Effector memory CD8-positive, alpha-beta T cell (primary cell): ENCODE results near the gene CHURC1.
"Not testable (repeated sequence)": the region's sequence is repeated elsewhere in the genome, so short reads cannot be mapped to it uniquely, and the experiment has no call there.

Experiments used
- ATAC-seq: fragments of 150-1000 bp; cut with Tn5 transposase; replicated peaks from 2 replicates; pipeline ENCODE4 v1.10.0; 2021; ENCODE audit warnings: mild to moderate bottlenecking, moderate library complexity
- DNase-seq, 3 experiments: peaks; one replicate each; pipeline ENCODE4 v3.0.0; 2021
- H3K27ac Mint-ChIP-seq, 2 donors: one replicate each; pipeline ENCODE4 v1.8.0; 2022; ENCODE audit warnings: mild to moderate bottlenecking in 2 of 2, mixed read lengths in 2 of 2, moderate library complexity in 2 of 2
- H3K27me3 Mint-ChIP-seq, 2 donors: one replicate each; pipeline ENCODE4 v1.8.0; 2022; ENCODE audit warnings: mixed read lengths in 2 of 2
- H3K36me3 Mint-ChIP-seq: one replicate; pipeline ENCODE4 v1.8.0; 2022; ENCODE audit warnings: mild to moderate bottlenecking, moderate library complexity, mixed read lengths; ENCODE audit not compliant: insufficient read depth
- H3K4me1 Mint-ChIP-seq, 2 donors: one replicate each; pipeline ENCODE4 v1.8.0; 2022; ENCODE audit warnings: low read depth in 2 of 2, mixed read lengths in 2 of 2
- H3K4me3 Mint-ChIP-seq, 2 donors: one replicate each; pipeline ENCODE4 v1.8.0; 2022; ENCODE audit warnings: mild to moderate bottlenecking in 2 of 2, mixed read lengths in 2 of 2, moderate library complexity in 2 of 2
- H3K9me3 Mint-ChIP-seq, 2 donors: one replicate each; pipeline ENCODE4 v1.8.0; 2022; ENCODE audit warnings: mixed read lengths in 2 of 2

Gene CHURC1

GRCh38 chr14:64880221-64881121 lies 33.8 kb upstream of the CHURC1 start:
- H3K27ac Mint-ChIP-seq = peak overlapping the region in 1 of 2 donors; percentile 64
- H3K27me3 Mint-ChIP-seq = peaks cover 67 to 75% of the 10 kb centered on the region in 2 donors

GRCh38 chr14:64885559-64885958 lies 28.7 kb upstream of the CHURC1 start:
- DNase-seq = no peak
- Mint-ChIP-seq H3K36me3 (no peaks in the 10 kb centered on the region), H3K27ac (no peak overlapping the region), H3K9me3 (no peaks in the 10 kb centered on the region), H3K27me3 (peaks cover 56 to 65% of the 10 kb centered on the region in 2 donors), H3K4me1 (peaks cover under 1 to 3% of the 10 kb centered on the region in 2 donors), H3K4me3 (no peak overlapping the region)
- no peak for ATAC-seq

More at GRCh38 chr14:64880221-64881121, 33.8 kb upstream of the CHURC1 start:
- Mint-ChIP-seq H3K4me3 (peak overlapping the region; percentile 85 to 87), H3K9me3 (no peaks in the 10 kb centered on the region), H3K4me1 (peaks cover 4 to 8% of the 10 kb centered on the region in 2 donors), H3K36me3 (no peaks in the 10 kb centered on the region)
- ATAC-seq (peak; percentile 84), DNase-seq (peak; percentile 29 to 45 (median 32))

- Mint-ChIP-seq H3K27ac (no peak overlapping the region), H3K4me3 (no peak overlapping the region), H3K27me3 (peaks cover 27 to 45% of the 10 kb centered on the region in 2 donors), H3K9me3 (no peaks in the 10 kb centered on the region), H3K36me3 (no peaks in the 10 kb centered on the region), H3K4me1 (no peaks in the 10 kb centered on the region)
- no peak for DNase-seq
- no peak for ATAC-seq
These were observed 24.9 kb upstream of the CHURC1 start for GRCh38 chr14:64889352-64889751.

- peaks cover 16 to 31% of the 10 kb centered on the region in 2 donors for H3K27me3 Mint-ChIP-seq
- H3K9me3 Mint-ChIP-seq = no peaks in the 10 kb centered on the region
- H3K27ac Mint-ChIP-seq = no peak overlapping the region
- no peak overlapping the region for H3K4me3 Mint-ChIP-seq
- H3K36me3 Mint-ChIP-seq = no peaks in the 10 kb centered on the region
- no peaks in the 10 kb centered on the region for H3K4me1 Mint-ChIP-seq
- no peak for DNase-seq
- no peak for ATAC-seq
These were observed 22.9 kb upstream of the CHURC1 start for GRCh38 chr14:64891173-64891838.

- ATAC-seq = peak; percentile 93
- Mint-ChIP-seq H3K36me3 (no peaks in the 10 kb centered on the region), H3K4me1 (no peaks in the 10 kb centered on the region), H3K4me3 (no peak overlapping the region), H3K27me3 (peaks cover 11 to 29% of the 10 kb centered on the region in 2 donors), H3K27ac (no peak overlapping the region), H3K9me3 (no peaks in the 10 kb centered on the region)
- DNase-seq = peak; percentile 23 to 39 (median 34)
These were observed 22.3 kb upstream of the CHURC1 start for GRCh38 chr14:64891839-64892375.

GRCh38 chr14:64899958-64900357 lies 14.3 kb upstream of the CHURC1 start:
- Mint-ChIP-seq H3K4me3 (no peak overlapping the region), H3K27ac (no peak overlapping the region), H3K4me1 (no peaks in the 10 kb centered on the region), H3K27me3 (peaks cover 9 to 16% of the 10 kb centered on the region in 2 donors), H3K36me3 (no peaks in the 10 kb centered on the region), H3K9me3 (no peaks in the 10 kb centered on the region)
- ATAC-seq (no peak), DNase-seq (no peak)

GRCh38 chr14:64906022-64906421 lies 8.2 kb upstream of the CHURC1 start:
- no peak overlapping the region for H3K4me3 Mint-ChIP-seq
- peaks cover 35 to 38% of the 10 kb centered on the region in 2 donors for H3K27me3 Mint-ChIP-seq
- no peak overlapping the region for H3K27ac Mint-ChIP-seq
- no peaks in the 10 kb centered on the region for H3K4me1 Mint-ChIP-seq
- H3K36me3 Mint-ChIP-seq = peaks cover 3% of the 10 kb centered on the region
- no peaks in the 10 kb centered on the region for H3K9me3 Mint-ChIP-seq
- no peak for DNase-seq
- ATAC-seq = no peak

GRCh38 chr14:64910847-64911495 lies 3.3 kb upstream of the CHURC1 start:
- Mint-ChIP-seq H3K4me3 (no peak overlapping the region), H3K27ac (no peak overlapping the region), H3K9me3 (no peaks in the 10 kb centered on the region), H3K27me3 (peaks cover 19 to 21% of the 10 kb centered on the region in 2 donors), H3K4me1 (peaks cover 17 to 21% of the 10 kb centered on the region in 2 donors), H3K36me3 (peaks cover 15% of the 10 kb centered on the region)
- no peak for ATAC-seq
- DNase-seq = no peak

GRCh38 chr14:64912261-64912660 lies 2.0 kb upstream of the CHURC1 start:
- Mint-ChIP-seq H3K27ac (no peak overlapping the region), H3K9me3 (no peaks in the 10 kb centered on the region)

GRCh38 chr14:64913477-64913876 lies 778 bp upstream of the CHURC1 start:
- ATAC-seq, H3K9me3 Mint-ChIP-seq, H3K27me3 Mint-ChIP-seq, DNase-seq: not testable (repeated sequence)
- Mint-ChIP-seq H3K4me1 (peaks cover 33 to 41% of the 10 kb centered on the region in 2 donors), H3K36me3 (peaks cover 20% of the 10 kb centered on the region), H3K27ac (peak overlapping the region; percentile 98 to 99), H3K4me3 (peak overlapping the region; percentile 92 to 94)

More at GRCh38 chr14:64912261-64912660, 2.0 kb upstream of the CHURC1 start:
- ATAC-seq (no peak), DNase-seq (no peak)
- peaks cover 15% of the 10 kb centered on the region for H3K36me3 Mint-ChIP-seq
- H3K27me3 Mint-ChIP-seq = peaks cover 6 to 11% of the 10 kb centered on the region in 2 donors
- no peak overlapping the region for H3K4me3 Mint-ChIP-seq
- H3K4me1 Mint-ChIP-seq = peaks cover 23 to 30% of the 10 kb centered on the region in 2 donors

GRCh38 chr14:64915029-64915424 lies 772 bp downstream of the CHURC1 start:
- H3K4me3 Mint-ChIP-seq = peak overlapping the region; percentile 92 to 94
- peaks cover 0 to 5% of the 10 kb centered on the region in 2 donors for H3K27me3 Mint-ChIP-seq
- ATAC-seq (no peak), DNase-seq (no peak)
- peaks cover 39 to 45% of the 10 kb centered on the region in 2 donors for H3K4me1 Mint-ChIP-seq
- H3K36me3 Mint-ChIP-seq = peaks cover 22% of the 10 kb centered on the region
- H3K9me3 Mint-ChIP-seq = no peaks in the 10 kb centered on the region
- H3K27ac Mint-ChIP-seq = peak overlapping the region; percentile 98 to 99

- H3K36me3 Mint-ChIP-seq = peaks cover 22% of the 10 kb centered on the region
- peaks cover 43 to 53% of the 10 kb centered on the region in 2 donors for H3K4me1 Mint-ChIP-seq
- DNase-seq = no peak
- no peaks in the 10 kb centered on the region for H3K9me3 Mint-ChIP-seq
- H3K27me3 Mint-ChIP-seq = no peaks in the 10 kb centered on the region
- peak overlapping the region; percentile 98 to 99 for H3K27ac Mint-ChIP-seq
- peak overlapping the region; percentile 92 to 94 for H3K4me3 Mint-ChIP-seq
- ATAC-seq = no peak
These were observed 1.5 kb downstream of the CHURC1 start for GRCh38 chr14:64915797-64916196.

GRCh38 chr14:64918216-64918615 lies 4.0 kb downstream of the CHURC1 start:
- H3K27me3 Mint-ChIP-seq = no peaks in the 10 kb centered on the region
- peak overlapping the region in 1 of 2 donors; percentile 39 for H3K4me3 Mint-ChIP-seq
- H3K27ac Mint-ChIP-seq = peak overlapping the region; percentile 51 to 94
- no peaks in the 10 kb centered on the region for H3K9me3 Mint-ChIP-seq
- peaks cover 52 to 66% of the 10 kb centered on the region in 2 donors for H3K4me1 Mint-ChIP-seq
- ATAC-seq = no peak
- no peak for DNase-seq
- peaks cover 22% of the 10 kb centered on the region for H3K36me3 Mint-ChIP-seq
